IPS-15b (cell line): ENCODE measurements around the gene SNURF.
A peak's percentile ranks its signal among the peaks of the same experiment; 100 is the strongest.

Experiments
- H3K27me3 ChIP-seq: one replicate; pipeline ENCODE4 v1.6.1; 2013; ENCODE audit warnings: low read length; ENCODE audit not compliant: control insufficient read depth, insufficient read depth
- H3K36me3 ChIP-seq: one replicate; pipeline ENCODE4 v1.6.1; 2013; ENCODE audit warnings: low read length; ENCODE audit not compliant: control insufficient read depth, insufficient read depth
- H3K4me1 ChIP-seq: one replicate; pipeline ENCODE4 v1.6.1; 2013; ENCODE audit warnings: mild to moderate bottlenecking, low read length; ENCODE audit not compliant: control insufficient read depth, insufficient read depth
- H3K4me3 ChIP-seq: one replicate; pipeline ENCODE4 v1.5.1; 2013; ENCODE audit warnings: low read depth, low read length
- H3K9ac ChIP-seq: one replicate; pipeline ENCODE4 v1.6.1; 2013; ENCODE audit warnings: low read depth, mild to moderate bottlenecking, low read length
- H3K9me3 ChIP-seq: one replicate; pipeline ENCODE4 v1.6.1; 2013; ENCODE audit warnings: mild to moderate bottlenecking, low read length; ENCODE audit not compliant: control insufficient read depth, insufficient read depth

The SNURF gene

DNA sequence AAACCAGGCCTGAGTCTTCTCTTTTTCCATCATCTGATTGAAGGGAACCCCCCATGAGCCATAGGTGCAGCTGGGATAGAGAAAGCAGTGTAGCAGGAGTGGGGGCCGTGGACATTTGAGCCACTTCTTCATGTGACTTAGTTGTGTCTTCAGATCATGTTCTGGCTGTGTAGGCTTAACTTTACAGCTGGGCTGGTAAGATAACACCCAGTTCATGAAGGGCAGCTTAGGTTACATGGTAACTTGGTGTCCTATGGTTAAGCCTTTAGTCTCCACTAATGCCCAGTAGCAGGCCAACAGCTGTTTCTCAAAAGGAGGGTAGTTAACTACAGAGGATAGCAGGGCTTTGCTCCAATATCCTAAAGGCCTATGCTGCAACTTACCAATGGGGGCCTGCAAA, 11.4 kb upstream of the SNURF start:
- H3K27me3 ChIP-seq: no peaks in the 10 kb centered on the region
- H3K4me3 ChIP-seq: no peak overlapping the region
- no peaks in the 10 kb centered on the region for H3K9me3 ChIP-seq
- H3K4me1 ChIP-seq: no peaks in the 10 kb centered on the region
- H3K9ac ChIP-seq: no peak overlapping the region
- no peaks in the 10 kb centered on the region for H3K36me3 ChIP-seq

DNA sequence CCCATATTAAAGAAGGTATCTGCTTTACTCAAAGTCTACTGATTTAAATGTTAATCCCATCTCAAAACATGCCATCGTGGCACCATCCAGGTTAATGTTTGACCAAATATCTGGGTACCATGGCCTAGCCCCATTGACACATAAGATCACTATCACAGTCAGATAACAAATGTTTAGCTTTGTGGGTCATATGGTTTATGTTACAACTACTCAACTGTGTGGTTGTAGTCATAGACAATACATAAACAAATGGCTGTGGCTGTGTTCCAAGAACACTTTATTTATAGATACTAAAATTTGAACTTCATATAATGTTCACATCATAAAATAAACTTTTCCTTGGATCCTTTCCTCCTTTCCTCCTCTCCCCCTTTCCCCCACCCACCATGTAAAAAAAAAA, 9.8 kb upstream of the SNURF start:
- H3K9ac ChIP-seq: no peak overlapping the region
- no peaks in the 10 kb centered on the region for H3K4me1 ChIP-seq
- no peaks in the 10 kb centered on the region for H3K27me3 ChIP-seq
- no peaks in the 10 kb centered on the region for H3K36me3 ChIP-seq
- H3K4me3 ChIP-seq: no peak overlapping the region
- no peaks in the 10 kb centered on the region for H3K9me3 ChIP-seq

DNA sequence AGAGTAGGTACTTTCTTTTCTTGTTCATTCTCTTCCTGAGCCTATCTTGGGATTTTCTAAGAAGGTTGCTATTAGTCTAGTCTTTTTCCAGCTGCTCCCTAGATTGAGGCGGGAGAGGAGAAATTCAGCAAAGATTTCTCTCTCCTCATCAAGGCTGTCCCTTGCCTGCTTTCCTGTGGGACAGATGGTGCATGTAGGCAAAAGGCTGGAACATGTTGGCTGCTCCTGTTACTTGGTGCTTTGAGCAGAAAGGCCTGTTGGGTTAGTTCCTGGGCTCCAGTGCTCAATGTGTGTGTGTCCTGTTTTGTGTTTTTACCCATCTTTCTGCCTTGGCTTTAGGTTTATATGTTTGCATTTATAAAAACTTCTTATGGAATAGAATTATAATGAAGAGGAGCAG, 9.1 kb upstream of the SNURF start:
- H3K9me3 ChIP-seq: no peaks in the 10 kb centered on the region
- H3K4me3 ChIP-seq: no peak overlapping the region
- no peaks in the 10 kb centered on the region for H3K4me1 ChIP-seq
- no peak overlapping the region for H3K9ac ChIP-seq
- H3K36me3 ChIP-seq: no peaks in the 10 kb centered on the region
- H3K27me3 ChIP-seq: no peaks in the 10 kb centered on the region

DNA sequence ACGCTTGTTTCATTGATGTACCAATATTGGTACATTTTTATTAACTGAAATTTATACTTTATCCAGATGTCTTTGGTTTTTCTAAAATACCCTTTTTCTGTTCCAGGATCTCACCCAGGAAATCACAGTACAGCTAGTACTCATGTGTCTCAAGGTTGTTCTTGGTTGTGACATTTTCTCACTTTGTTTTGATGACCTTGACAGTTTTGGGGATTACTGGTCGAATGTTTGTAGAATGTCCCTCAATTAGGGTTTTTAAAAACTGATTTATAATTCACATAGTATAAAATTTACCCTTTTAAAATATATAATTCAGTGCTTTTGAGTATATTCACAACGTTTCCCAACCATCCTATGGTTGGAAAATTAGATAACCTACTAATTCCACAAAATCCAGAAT, 6.3 kb upstream of the SNURF start:
- H3K27me3 ChIP-seq: no peaks in the 10 kb centered on the region
- peaks cover 17% of the 10 kb centered on the region for H3K4me1 ChIP-seq
- no peak overlapping the region for H3K9ac ChIP-seq
- H3K36me3 ChIP-seq: no peaks in the 10 kb centered on the region
- H3K4me3 ChIP-seq: no peak overlapping the region
- H3K9me3 ChIP-seq: no peaks in the 10 kb centered on the region

DNA sequence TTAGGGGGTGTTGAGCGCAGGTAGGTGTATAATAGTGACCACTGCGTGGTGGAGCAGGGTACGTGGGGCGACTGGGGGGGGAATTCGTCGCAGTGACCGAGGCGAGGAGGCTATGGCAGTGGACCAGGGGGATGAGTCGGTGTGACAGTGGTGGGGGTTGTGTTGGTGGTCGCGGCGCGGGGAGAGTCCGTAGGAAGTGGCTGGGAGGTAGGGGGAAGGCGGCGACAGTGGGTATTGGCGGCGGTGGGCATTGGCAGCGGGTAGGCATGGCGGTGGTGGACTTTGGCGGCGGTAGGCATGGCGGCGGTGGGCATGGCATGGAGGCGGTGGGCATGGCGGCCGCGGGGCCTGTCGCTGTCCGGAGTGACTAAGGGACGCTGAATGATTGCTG, 739 bp downstream of the SNURF start:
- Histone ChIP-seq H3K9ac (peak overlapping the region; percentile 99), H3K36me3 (peaks cover 9% of the 10 kb centered on the region), H3K4me1 (peaks cover 23% of the 10 kb centered on the region), H3K27me3 (no peaks in the 10 kb centered on the region), H3K9me3 (no peaks in the 10 kb centered on the region), H3K4me3 (peak overlapping the region; percentile 99)

DNA sequence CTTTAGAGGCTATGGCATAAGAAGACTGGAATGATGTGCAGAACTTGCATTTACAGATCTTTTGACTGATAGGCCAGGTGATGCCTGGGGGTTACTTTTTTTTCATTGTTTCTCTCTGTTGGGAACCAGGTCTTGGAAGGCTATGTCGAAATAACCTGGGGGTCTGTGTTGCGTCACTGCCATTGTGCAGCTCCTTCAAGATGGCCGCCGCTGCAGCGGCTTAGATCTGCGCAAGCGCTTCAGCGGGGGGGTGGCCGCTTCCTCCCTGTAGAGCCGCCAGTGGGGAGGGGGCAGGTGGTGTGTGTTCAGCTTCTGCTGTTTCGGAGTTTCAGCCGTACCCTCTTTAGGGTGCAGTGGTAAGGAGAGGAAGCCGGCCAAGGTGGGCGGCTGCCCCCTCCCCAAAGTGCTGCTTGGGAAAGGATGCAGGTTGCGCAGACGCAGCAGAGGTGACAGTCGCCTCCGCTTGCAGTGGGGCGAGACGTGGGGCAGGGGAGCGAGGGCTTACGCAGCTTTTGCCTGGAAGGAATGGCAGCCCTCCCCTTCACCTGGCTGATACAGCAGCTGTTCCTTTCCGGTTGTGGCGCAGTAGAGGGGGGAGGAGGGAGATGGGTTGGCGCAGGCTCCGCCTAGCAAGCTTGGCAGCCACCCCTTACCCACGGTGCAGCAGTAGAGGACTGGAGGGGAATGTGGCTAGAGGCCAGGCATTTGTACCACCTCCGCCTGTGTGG, 1.5 kb downstream of the SNURF start:
- Histone ChIP-seq H3K4me1 (peaks cover 28% of the 10 kb centered on the region), H3K4me3 (peak overlapping the region; percentile 99), H3K9ac (peak overlapping the region; percentile 99), H3K27me3 (no peaks in the 10 kb centered on the region), H3K36me3 (peaks cover 10% of the 10 kb centered on the region), H3K9me3 (no peaks in the 10 kb centered on the region)

DNA sequence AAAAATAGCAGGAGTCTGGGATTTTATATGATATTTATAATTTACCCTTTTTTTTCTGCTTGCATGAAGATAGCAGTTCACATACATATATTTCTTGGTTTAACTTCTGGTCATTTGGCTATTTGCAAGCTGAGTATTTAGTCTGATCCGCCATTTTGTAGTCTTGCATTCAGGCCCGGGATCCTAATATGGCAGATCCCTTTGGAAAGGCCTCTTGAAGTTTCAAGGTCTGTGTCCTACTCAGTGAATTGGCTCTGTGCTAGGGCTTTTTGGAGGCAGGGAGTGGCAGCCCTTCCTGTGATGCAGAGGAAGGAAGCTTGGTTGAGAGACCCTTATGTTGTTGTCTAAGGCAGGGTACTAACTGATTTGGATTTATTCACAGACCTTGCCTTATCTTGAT, 2.9 kb downstream of the SNURF start:
- H3K27me3 ChIP-seq: no peaks in the 10 kb centered on the region
- no peaks in the 10 kb centered on the region for H3K9me3 ChIP-seq
- H3K4me1 ChIP-seq: peaks cover 19% of the 10 kb centered on the region
- H3K9ac ChIP-seq: peak overlapping the region; percentile 99
- H3K4me3 ChIP-seq: peak overlapping the region; percentile 99
- peaks cover 13% of the 10 kb centered on the region for H3K36me3 ChIP-seq

DNA sequence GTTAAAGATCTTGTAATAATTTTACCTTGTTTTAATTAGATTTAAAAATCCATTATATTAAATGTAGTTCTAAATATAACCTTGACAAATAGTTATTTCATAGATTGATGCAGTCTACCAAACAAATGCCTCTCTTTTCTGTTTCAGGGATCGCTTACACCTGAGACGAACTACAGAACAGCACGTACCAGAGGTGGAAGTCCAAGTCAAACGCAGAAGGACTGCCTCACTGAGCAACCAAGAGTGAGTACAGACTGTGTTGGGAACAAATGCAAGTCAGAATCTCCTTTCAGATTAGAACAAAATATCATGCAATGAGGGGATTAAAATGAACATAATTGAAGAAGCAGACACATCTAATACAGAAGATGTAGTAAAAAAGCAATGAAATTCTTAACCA, 7.2 kb downstream of the SNURF start:
- Histone ChIP-seq H3K27me3 (no peaks in the 10 kb centered on the region), H3K4me1 (peaks cover 14% of the 10 kb centered on the region), H3K9ac (no peak overlapping the region), H3K9me3 (no peaks in the 10 kb centered on the region), H3K36me3 (peaks cover 46% of the 10 kb centered on the region), H3K4me3 (peak overlapping the region; percentile 6)

DNA sequence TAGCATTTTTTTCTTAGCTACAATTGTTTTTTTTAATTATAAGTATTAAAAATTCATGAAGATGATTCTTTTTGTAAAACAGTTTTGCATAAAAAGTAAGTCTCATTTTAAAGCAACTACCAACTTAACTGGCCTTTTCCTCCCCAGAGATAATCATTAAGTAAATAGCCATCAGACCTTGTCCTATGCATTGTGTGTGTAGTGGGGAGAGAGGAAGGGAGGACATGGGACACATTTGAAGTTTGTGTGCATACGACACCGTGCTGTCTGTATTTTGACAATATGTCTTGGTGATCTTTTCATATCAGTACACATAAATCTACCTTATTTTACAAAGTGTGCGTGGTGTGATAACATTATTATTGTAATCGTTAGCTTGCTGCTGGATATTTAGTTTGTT, 8.1 kb downstream of the SNURF start:
- Histone ChIP-seq H3K36me3 (peaks cover 54% of the 10 kb centered on the region), H3K9ac (no peak overlapping the region), H3K4me3 (no peak overlapping the region), H3K27me3 (no peaks in the 10 kb centered on the region), H3K4me1 (peaks cover 14% of the 10 kb centered on the region), H3K9me3 (no peaks in the 10 kb centered on the region)

DNA sequence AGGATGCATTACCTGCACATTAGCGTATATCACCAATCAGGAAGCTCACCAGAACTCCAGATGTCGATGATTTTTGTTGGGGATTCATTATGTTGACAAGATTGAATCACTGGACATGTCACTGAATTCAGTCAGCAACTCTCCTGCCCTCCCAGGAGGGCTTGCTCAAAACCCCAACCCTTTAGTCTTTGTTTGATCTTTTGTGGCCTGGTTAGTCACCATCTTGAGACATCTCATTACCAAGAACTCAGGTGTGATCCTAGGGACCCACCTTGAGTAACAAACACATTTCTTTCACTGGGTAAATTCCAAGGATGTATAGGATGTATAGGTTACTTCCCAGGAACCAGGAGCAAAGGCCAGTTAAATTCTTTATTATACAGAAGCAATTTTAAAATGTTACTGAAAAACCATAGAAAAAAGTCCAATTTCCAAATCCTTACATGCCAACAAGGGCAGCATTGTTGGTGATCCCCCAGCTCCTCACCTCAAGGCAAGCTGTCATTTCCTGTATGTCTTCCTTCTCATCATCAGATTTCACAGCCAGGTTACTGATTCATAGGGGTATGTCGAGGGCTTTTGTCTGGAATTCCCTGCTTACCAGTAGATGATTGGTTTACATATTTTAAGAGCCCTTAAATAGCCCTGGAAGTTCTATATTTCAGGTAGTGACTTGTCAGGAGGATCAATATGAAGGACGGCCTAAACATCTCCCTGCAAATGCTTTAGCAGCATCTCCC, 11.7 kb downstream of the SNURF start:
- no peak overlapping the region for H3K4me3 ChIP-seq
- H3K36me3 ChIP-seq: peaks cover 63% of the 10 kb centered on the region
- no peaks in the 10 kb centered on the region for H3K27me3 ChIP-seq
- no peaks in the 10 kb centered on the region for H3K9me3 ChIP-seq
- H3K4me1 ChIP-seq: peaks cover 6% of the 10 kb centered on the region
- no peak overlapping the region for H3K9ac ChIP-seq

DNA sequence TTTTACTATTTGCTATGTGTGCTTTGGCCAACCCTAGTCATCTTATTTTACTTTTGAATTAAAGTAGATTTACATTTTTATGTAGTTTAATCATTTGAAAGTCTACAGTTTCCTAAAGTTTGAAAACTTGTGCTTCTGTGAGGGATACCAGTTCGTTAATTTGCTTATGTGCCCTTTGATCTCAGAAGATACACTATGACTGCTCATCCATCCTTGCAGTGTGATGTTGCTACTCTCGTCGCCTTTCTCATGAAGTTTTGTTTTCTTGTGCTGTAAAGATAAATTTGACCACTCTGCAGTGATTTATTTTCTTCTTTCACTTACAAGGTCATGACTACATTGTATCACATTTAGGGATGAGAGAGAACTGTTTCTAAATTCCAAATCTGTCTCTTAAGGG, 16.3 kb downstream of the SNURF start:
- Histone ChIP-seq H3K9me3 (no peaks in the 10 kb centered on the region), H3K36me3 (peaks cover 56% of the 10 kb centered on the region), H3K4me3 (no peak overlapping the region), H3K4me1 (peaks cover 2% of the 10 kb centered on the region), H3K9ac (no peak overlapping the region), H3K27me3 (no peaks in the 10 kb centered on the region)

DNA sequence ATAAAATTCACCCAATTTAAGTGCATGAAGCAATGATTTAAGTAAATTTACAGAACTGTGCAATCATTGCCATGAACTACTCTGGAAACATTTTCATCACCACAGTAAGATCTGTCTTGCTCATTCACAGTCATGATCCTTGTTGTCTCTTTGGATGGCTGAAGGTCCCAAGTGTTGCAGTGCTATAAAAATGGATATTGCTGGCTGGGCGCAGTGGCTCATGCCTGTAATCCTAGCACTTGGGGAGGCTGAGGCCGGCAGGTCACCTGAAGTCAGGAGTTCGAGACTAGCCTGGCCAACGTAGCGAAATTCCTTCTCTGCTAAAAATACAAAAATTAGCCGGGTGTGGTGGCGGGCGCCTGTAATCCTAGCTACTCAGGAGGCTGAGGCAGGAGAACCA, 17.0 kb downstream of the SNURF start:
- Histone ChIP-seq H3K9me3 (no peaks in the 10 kb centered on the region), H3K9ac (no peak overlapping the region), H3K4me1 (peaks cover 2% of the 10 kb centered on the region), H3K4me3 (no peak overlapping the region), H3K27me3 (no peaks in the 10 kb centered on the region), H3K36me3 (peaks cover 55% of the 10 kb centered on the region)
